HK-2 (cell line): ENCODE measurements around the gene TRIM31.

Experiments used
- DNase-seq: peaks from one replicate; pipeline ENCODE4 v3.0.0-alpha.2; 2018; ENCODE audit not compliant: unreplicated experiment

TRIM31 gene

DNA sequence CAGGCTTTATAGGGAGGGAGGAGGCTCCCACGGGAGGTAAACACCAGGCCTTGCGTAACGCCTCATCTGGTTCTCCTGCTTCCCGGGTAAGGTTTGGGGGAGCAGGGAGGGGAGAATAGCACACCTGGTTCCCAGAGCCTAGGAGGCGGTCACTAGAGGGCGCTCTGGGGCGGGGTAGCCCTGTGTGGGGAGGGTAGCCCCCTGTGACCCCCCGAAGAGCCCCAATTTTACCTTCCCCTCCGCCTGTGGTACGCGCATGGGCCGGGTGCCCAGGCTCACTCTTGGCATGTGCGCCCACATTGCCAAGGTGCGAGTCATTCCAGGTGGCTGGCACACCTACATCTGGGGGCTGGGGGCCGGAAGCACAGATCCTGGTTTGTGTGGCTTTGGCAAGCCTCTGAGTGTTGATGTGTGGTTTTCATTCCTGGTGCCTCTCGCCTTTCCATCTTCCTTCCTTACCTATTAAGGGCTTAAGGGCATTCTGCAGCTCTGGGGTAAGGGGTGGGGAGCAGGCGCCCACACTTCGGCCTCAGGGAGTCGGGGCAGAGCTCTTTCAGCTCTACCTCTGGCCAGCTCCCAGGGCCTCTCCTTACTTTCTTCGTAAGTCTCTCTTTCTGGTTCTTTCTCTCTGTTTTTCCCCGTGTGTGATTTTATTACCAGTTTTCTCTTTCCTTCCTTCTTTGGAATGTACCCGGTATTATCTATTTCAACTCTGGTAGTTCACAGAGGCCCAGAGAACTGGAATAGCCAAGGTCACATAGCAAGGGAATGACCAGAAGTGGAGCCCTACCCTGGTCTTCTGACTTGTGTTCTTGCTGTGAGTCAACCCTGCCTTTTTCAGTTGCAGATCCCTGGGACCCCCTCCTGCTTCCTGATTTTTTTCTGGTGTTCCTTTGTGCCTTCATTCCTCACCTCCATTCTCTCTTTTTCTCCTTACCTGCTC, 36.8 kb downstream of the TRIM31 start:
- DNase-seq = peak; percentile 43

DNA sequence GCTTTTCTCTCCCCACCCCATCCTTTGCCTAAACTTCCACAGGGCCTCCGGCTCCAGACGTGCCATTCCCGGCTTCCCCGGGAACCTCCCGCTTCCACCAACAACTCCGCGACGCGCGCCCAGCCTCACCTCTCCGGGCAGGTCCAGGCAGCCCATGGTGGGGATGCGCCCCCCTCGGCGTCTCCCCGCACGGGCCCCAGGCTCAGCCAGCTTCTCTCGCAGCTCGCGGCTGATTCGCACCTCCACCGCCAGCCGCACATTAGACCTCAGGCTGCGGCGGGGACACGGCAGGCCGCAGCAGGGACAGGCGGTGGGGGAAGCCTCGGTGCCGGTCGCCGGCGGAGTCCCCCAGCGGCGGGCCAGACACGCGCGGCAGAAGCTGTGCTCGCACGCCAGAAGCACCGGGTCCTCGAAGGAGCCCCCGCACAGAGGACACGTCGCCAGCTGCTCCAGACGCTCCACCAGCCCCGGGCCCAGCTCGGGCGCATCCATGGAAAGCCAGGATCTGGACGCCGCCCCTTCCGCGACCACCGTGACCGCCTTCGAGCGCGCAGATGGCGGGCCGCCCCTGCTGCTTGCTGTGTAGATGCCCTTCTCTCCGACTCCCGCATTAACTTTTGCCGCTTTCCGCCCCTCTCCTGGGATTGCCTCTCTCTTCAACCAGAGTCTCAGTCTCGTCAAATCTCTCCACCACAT, 37.6 kb downstream of the TRIM31 start, which contains the start of gene RNF39:
Gene RNF39, minus strand, starts transcription at position 676 of the 696 bp plus-strand sequence. Its CDS starts 184 bp downstream, at position 492.
- no peak for DNase-seq

DNA sequence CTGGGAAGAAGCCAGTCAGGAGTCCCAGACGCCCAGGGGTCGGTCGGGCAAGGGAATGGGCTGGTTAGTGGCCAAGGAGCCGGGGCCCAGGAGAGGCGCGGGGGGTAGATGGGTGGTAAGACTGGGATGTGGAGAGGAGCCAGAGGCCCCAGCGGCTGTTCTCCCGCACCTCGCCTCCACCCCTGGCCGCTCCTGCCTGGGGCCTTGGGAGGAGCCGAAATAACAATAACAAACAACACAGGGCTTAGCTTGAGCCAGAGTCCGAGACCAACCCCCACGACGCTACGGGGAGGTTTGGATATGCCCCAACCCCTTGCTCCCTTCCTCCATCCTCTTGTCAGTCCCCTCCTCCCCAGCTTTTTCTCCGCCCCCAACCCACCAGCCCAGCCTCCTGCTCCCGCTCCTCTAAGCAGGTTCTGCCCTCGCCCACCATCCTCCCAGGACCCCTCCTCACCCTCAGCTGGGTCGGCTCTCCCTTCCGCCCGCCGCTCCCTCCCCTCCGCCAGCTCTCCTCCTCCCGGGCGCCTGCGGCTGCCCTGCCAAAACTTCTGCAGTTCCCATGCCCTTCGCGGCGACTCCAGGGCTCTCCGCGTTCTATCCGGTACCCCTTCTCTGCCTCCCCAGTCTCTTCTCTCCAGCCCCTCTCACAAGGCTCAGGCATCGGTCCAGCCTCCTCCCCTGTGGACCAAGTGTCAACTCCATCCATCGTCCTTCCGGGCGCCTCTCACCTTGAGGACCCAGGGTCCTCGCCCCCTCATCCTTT, 38.4 kb downstream of the TRIM31 start:
- no peak for DNase-seq

DNA sequence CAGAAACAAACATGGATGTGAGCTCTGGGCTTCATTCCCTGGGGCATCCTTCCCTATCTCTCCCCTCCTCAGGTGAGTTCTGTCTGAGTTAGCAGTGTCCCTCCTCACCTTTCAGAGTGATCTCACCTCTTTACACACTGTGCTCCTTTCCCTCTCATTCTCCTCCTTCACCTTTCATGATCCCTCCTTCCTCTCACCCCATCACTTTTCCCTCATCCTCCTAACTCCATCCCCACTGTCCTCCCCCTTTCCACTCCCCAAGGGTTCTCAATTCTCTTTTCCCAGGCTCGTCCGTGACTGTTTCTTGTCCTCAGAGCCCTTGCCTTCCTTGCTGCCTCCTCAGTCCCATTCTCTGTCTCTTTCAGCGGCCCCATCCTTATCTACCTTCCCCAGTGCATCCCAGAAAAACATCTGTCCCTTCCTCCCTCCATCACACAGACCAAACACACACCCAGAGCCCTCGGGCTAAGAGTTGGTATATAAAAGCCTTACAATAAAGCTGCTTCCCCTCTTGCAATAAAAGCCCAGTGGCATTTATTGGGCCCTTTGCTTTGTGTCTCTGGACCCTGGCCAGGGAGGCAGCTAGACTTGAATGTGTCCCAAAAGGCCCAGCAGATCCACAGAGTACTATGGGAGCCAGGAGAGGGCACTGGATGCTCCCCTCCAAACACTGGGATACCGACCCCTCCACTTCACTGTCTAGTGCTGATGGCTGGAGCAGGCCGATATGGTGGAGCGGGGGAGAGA, 39.2 kb downstream of the TRIM31 start:
- DNase-seq = no peak

DNA sequence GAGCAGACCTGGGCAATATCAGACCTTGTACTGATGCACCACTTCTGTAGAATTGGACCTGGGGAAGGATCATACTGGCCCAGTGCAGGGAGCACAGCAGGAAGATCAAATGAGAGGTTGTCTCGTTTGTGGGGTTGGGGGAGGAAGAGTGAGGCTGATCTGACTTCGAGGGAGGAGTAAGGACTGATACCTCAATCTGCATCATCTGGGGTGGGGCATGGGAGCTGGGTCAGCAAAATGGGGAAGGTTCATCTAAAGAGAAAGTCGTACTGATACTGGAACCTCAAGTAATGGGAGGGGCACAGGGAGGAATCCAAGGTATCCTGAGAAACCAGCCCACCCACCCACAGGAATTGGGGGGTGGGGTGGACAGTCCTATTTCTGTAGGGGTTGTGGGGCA, 41.0 kb downstream of the TRIM31 start:
- no peak for DNase-seq

DNA sequence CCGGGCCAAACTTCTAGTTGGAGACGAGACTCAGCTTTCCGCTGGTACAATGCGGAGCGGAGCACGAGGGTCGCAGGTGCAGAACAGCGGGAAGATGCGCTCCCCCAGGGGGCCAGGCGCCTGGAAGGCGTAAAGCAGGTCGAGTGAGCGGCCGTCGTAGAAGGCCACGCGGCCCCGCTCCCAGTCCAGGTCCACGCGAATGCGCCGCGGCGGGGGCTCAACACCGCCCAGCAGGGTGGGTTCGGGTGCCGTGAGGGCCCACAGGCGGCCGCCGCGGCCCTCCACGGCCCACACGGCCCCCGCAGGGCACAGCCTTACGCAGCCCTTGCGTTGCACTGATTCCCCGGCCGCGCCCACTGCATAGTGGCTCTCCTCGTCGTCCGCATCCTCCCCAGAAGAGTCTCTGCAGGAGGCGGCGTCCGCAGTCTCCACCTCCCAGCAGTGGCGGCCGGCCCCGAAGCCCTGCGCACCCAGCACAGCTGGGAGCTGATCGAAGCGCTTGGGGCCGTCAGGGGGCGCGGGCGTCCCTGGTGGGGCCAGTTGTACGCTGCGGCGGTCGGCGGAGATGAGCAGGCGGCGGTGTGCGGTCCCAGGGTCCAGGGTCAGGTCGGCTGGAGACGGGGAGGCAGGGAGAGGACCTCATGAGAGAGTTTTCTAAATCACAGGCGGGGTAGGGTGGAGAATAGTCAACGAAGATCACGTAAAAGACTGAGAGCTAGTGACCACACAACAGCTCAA, 41.6 kb downstream of the TRIM31 start:
- DNase-seq = no peak

DNA sequence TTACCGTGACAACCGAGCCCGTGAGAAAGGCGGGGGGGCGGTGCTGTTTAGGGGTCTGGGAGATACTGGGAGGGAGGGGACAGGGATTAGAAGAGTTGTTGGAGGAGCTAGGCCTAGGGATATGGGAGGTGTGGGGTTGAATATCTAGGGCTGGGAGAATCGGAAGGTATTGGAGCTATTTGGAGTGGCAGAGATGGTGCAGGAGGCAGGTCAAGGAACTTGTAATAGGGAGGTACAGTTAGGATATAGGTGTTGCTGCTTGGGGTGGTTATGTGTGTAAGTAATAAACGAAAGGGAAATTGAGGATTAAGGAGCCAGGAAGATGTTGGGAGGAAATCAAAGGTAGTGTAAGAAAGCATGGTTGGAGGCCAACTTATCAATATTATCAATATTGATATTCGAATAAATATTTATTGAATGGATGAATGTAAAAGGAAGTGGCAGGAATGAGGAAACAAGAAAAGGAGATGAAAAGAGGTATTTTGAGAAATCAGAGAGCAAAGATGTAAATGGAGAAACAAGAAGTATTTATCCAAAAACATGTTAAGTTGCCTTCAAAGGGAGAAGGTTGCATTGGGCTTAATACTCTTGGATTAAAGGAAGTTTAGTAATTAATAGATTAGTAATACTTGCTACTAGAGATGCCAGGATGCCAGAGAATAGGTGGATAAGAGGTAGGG, 45.3 kb downstream of the TRIM31 start:
- DNase-seq = no peak

DNA sequence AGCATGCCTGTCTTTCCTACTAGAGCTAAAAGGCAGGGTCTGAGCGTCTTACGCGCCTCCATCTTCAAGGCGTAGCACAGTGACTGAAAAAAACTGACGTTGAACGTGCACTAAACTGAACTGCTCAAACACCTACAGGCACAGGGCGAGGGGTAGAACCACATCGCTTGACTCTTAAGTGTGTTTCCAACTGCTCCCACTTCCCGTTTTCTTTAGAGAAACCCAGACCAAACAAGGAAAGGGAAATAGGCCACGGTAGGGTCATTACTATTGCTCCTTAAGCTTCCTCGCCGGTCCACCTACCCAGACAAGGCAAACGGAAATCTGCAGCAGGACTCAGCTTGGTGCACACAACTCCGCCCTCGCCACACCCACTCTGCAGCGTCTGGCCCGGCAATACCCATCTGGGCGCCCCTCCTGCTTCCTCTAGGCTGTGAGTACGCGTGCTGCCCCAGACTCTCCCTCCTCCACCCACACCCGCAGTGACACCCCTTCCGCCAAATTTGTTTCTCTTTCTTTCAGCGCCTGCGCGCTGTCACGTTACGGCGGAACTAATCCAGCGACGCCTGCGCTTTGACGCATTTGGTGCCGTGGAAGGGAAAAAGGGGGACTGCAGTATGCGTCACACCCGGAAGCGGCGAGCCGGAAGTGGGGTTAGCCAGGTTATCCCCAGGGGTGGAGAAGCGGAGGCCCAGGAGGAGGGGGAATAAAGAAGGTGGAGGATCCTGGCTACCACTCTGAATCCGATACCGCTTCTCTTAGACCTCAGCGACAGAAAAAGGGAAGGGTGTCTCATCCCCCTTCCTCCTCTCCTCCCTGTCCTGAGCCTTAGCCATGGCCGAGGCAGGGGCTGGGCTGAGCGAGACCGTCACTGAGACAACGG, 46.1 kb downstream of the TRIM31 start, which contains the start of gene PPP1R11:
Gene PPP1R11, plus strand, starts transcription at position 622 of the 883 bp plus-strand sequence. Its CDS starts 213 bp downstream, at position 835.
- peak; percentile 98 for DNase-seq

DNA sequence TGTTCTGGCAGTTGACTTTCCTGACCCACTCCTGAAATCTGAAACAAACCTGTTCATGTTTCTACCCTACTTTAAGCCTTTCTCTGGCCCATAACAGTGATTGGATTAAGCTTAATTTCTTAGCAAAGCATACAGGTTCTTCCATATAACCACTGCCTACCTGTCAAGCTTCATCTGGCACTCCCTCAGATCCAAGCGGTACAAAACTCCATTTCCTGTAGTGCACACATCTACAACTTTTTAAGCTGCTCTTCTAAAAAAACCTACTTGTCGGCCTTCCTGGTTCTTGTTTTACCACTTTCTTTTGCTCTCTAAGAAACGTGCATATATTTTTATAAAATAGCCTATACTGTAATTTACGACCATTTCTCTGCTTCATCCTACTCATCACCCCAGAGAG, 46.8 kb downstream of the TRIM31 start:
- no peak for DNase-seq

DNA sequence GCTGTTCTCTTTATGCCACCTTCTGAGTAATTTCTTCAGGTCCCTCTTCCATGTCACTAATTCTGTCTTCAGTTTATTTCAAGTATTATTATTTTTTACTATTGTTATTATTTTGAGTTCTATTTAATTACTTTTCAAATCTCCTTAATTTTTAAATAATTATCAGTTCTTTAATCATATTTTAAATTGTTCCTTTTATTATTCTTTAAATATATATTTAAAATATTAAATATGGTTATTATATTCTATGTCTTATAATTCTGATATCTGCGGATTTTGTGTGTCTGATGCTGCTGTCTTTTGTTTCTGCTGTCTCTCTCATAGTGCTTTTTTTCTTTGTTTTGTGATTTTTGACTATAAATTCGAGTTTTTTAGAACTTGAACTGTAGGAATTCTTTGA, 49.6 kb downstream of the TRIM31 start:
- DNase-seq = no peak

DNA sequence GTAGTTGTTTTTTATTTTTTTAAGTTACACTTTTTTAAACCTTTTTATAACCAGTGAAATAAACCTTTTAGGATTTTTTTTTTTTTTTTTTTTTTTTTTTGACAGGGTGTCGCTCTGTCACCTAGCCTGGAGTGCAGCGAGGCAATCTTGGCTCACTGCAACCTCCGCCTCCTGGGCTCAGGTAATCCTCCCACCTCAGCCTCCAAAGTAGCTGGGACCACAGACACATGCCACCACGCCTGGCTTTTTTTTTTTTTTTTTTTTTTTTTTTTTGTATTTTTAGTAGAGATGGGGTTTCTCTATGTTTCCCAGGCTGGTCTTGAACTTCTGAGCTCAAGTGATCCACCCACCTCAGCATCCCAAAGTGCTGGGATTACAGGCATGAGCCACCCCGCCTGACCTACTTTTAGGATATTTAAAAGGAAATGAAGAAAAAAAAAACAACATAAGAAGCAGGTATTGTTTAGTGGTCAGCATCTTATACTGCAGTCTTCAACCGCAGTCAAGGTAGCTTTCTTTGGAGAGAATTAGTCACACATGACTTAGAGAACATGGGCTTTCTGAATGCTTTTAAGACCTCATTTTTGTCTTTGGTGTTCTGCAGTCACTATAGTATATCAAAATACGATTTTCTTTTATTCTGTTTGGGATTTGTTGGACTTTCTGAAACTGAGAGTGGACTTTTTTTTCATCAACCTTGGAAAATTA, 50.3 kb downstream of the TRIM31 start:
- no peak for DNase-seq

DNA sequence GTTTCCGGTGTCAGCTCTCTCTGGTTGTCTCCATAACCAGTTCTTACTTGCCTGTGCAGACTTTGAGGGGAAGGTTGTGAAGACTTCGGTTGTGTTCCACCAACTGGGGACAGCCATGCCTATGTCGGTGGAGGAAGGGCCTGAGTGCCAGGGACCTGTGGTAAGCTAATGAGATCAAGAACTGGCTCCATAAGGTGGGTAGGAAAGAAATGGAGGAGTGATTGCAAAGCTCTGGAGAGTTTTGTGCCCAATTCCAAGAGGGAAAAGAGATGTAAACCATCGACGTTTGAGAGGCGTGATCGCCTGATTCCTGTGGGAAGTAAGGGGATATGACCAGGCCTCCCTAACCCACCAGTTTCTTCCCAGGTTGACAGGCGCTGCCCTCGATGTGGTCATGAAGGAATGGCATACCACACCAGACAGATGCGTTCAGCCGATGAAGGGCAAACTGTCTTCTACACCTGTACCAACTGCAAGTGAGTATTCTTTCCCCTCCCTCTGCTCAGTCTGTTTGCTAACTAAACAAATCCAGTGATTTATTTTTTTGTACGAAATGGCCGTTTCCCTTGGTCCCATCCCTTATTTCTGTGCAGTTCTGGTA, 50.9 kb downstream of the TRIM31 start:
- DNase-seq = no peak

DNA sequence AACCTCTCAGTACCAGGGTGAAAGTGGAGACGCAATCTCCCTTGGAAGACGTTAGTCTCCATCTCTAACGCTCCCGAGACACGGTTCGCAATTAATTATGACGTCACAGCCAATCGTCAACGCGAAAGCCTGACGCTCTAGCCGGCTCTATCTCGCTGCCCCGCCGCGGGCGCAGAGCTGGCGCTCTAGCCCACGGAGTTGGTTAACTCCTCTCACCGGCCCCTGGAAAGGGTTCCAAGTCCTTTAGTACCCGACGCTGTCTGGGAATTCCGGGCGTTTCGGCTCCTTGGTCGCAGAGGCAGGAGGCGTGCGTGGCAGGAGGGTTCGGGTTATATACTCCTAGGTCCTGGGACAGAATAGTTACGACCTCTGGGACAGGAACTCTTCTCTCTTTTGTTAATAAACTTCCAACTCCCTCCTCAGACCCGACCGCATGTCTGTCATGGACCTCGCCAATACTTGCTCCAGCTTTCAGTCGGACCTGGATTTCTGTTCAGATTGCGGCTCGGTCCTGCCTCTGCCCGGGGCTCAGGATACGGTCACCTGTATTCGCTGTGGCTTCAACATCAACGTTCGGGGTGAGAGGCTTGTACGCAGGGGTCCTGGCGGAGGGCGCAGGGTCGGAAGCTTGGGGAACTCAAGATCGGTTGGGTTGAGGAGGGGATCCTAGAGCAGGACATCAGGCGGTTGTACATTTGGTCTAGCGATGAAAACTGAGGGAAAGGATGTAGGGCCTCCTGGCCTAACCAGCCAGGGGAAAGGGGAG, 51.6 kb downstream of the TRIM31 start, which contains the start of gene POLR1H:
Gene POLR1H, plus strand, starts transcription at position 174 of the 766 bp plus-strand sequence. Its CDS starts 260 bp downstream, at position 434.
- peak; percentile 91 for DNase-seq

DNA sequence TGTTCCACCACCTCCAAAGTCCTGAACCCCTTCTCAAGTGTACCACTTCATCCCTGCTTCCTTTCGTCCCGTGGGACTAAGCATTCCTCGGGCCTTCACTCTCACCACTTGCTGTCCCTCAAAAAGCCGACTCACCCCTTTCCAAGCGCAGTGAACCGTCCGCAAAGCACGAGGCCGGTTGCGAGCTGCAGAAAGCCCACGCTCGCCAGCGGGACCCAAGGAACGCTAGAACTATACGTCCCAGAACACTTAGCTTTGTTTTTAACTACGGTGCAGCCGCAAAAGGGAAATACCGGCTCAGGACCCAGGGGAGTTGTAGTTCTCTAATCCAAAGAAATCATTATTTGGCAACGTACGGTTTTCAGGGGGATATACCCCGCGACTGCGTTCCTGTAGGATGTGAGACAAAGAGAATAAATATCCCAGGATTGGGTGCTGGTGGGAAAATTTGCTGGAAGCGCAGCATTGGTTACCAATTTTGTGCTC, 52.2 kb downstream of the TRIM31 start:
- peak; percentile 44 for DNase-seq

DNA sequence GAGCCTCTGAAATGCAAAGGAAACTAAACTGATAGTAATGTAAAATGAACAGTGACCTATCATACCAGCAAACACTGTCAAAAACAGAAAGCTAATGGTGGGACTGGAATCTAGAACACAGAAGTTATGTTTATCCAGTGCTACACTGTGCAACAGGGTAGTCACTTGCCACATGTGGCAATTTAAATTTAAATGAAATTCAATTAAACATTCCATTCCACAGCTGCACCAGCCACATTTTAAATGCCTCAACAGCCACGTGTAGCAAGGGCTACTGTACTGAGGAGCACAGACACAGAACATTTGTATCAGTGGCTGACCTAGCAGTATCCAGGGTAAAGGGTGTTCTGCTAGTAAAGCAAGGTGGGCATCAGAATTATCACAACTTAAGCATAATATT, 57.4 kb downstream of the TRIM31 start:
- DNase-seq = no peak

DNA sequence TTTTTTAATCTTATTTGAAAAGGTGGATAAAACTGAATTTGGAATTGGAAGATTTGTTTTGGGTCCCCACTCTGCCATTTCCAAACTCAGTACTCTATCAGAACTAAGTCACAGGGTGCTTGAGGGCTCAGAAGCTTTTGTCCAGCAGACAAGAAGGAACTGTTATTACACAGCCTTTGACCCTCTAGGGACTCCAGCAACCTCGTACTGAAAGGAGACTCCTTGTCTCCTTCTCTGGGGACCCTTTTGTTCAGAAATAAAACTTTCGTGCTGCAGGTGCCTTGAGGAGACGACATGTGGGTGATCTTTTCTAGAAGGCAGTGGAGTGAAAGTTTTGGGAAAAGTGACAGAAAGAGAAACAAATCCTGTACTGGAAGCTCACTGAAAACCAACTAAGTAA, 59.2 kb downstream of the TRIM31 start:
- DNase-seq = no peak
